HepG2 (cell line): ENCODE results near the gene PDXDC1. TPM values are rescaled to one million over a fixed set of nuclear protein-coding genes. Genes with fewer than 3 reads are reported as not detected.

ENCODE experiments used
- BORCS8-MEF2B ChIP-seq: sonication (generic); formaldehyde crosslinking; IDR thresholded peaks from 2 replicates; pipeline ENCODE4 v1.8.0; 2022; ENCODE audit warnings: mild to moderate bottlenecking, missing genetic modification reagents
- CEBPB ChIP-seq: IDR thresholded peaks from 2 replicates; pipeline ENCODE4 v1.6.1; 2011; ENCODE audit warnings: low read depth, low read length, improper control_type of control experiment, borderline replicate concordance
- FOSL2 ChIP-seq: sonication (generic); formaldehyde crosslinking; IDR thresholded peaks from 2 replicates; pipeline ENCODE4 v1.4.0; 2020; ENCODE audit warnings: missing genetic modification reagents
- HOXA3 ChIP-seq: sonication (generic); formaldehyde crosslinking; IDR thresholded peaks from 2 replicates; pipeline ENCODE4 v1.5.0; 2020; ENCODE audit warnings: missing genetic modification reagents
- IKZF4 ChIP-seq: sonication (generic); formaldehyde crosslinking; IDR thresholded peaks from 2 replicates; pipeline ENCODE4 v1.5.1; 2020; ENCODE audit warnings: borderline replicate concordance, mild to moderate bottlenecking, low read depth, missing genetic modification reagents; ENCODE audit errors: not compliant biosample characterization
- MTF2 ChIP-seq: sonication (generic); formaldehyde crosslinking; IDR thresholded peaks from 2 replicates; pipeline ENCODE4 v1.5.0; 2020; ENCODE audit warnings: missing genetic modification reagents, borderline replicate concordance
- NR2F1 ChIP-seq, 2 experiments: fragments of 450-650 bp in 1 of 2; formaldehyde crosslinking in 1 of 2; IDR thresholded peaks; 2 replicates each; pipeline versions ENCODE4 v1.5.0 to v1.6.1; 2016 to 2020; ENCODE audit warnings: mild to moderate bottlenecking in 1 of 2, missing compliant biosample characterization in 1 of 2, missing genetic modification reagents in 1 of 2, moderate library complexity in 1 of 2
- NR2F6 ChIP-seq, 2 experiments: IDR thresholded peaks; 2 replicates each; pipeline ENCODE4 v1.6.1; 2016; ENCODE audit warnings: antibody characterized with exemption in 1 of 2, mild to moderate bottlenecking in 1 of 2
- SMYD3 ChIP-seq: sonication (generic); formaldehyde crosslinking; IDR thresholded peaks from 2 replicates; pipeline ENCODE4 v1.8.1; 2023; ENCODE audit warnings: mild to moderate bottlenecking, missing genetic modification reagents
- TBX3 ChIP-seq: fragments of 450-650 bp; IDR thresholded peaks from 2 replicates; pipeline ENCODE4 v1.6.1; 2017; ENCODE audit warnings: antibody characterized with exemption, mild to moderate bottlenecking, inconsistent platforms, borderline replicate concordance
- ZBTB20 ChIP-seq: sonication (generic); formaldehyde crosslinking; IDR thresholded peaks from 2 replicates; pipeline ENCODE4 v1.8.1; 2023; ENCODE audit warnings: missing genetic modification reagents, low read depth, mild to moderate bottlenecking, borderline replicate concordance
- ZNF552 ChIP-seq: sonication (generic); formaldehyde crosslinking; IDR thresholded peaks from 2 replicates; pipeline ENCODE4 v1.9.0; 2022; ENCODE audit warnings: missing genetic modification reagents, mild to moderate bottlenecking, borderline replicate concordance
- ZNF577 ChIP-seq: sonication (generic); formaldehyde crosslinking; IDR thresholded peaks from 2 replicates; pipeline ENCODE4 v1.4.0; 2020; ENCODE audit warnings: mild to moderate bottlenecking, low read depth, missing genetic modification reagents, borderline replicate concordance
- ZNF619 ChIP-seq: sonication (generic); formaldehyde crosslinking; IDR thresholded peaks from 2 replicates; pipeline ENCODE4 v1.4.0; 2020; ENCODE audit warnings: mild to moderate bottlenecking, missing genetic modification reagents
- ZNF768 ChIP-seq: sonication (generic); formaldehyde crosslinking; IDR thresholded peaks from 2 replicates; pipeline ENCODE4 v1.4.0; 2020; ENCODE audit warnings: missing genetic modification reagents
- ZNF773 ChIP-seq: sonication (generic); formaldehyde crosslinking; IDR thresholded peaks from 2 replicates; pipeline ENCODE4 v1.4.0; 2020; ENCODE audit warnings: missing genetic modification reagents, borderline replicate concordance
- polyA plus RNA-seq, 8 experiments: library from polyadenylated mRNA; depleted of rRNA in 3 of 8; stranded (reverse) in 7 of 8; unstranded in 1 of 8; fragments of >200 nt; fragmentation: Illumina TruSeq in 4 of 8; extraction: Trizol in 4 of 8; gene quantifications; 2 replicates each; pipeline versions ENCODE4 v1.2.1 to v1.2.3, GENCODE V29; 2011 to 2016; ENCODE audit warnings: low read depth in 4 of 8, missing spikeins in 1 of 8, mixed read lengths in 1 of 8; ENCODE audit not compliant: insufficient read depth in 1 of 8
- total RNA-seq, 5 experiments: library from RNA; depleted of rRNA; stranded (reverse); fragments of >200 nt; fragmentation: Illumina TruSeq; extraction: Trizol; gene quantifications; 2 replicates each; pipeline ENCODE4 v1.2.3, GENCODE V29; 2016; ENCODE audit warnings: low read depth in 1 of 5
- TF ChIP-seq, protein P1 (sequence below): IDR thresholded peaks from 2 replicates; pipeline ENCODE4 v1.6.1; 2012; ENCODE audit warnings: low read length, improper control_type of control experiment
- TF ChIP-seq, protein P2 (sequence below): IDR thresholded peaks from 2 replicates; pipeline ENCODE4 v1.6.1; 2018; ENCODE audit warnings: missing genetic modification reagents, mild to moderate bottlenecking, missing compliant biosample characterization
- TF ChIP-seq, protein P3 (sequence below): sonication (generic); formaldehyde crosslinking; IDR thresholded peaks from 2 replicates; pipeline ENCODE4 v1.4.0; 2020; ENCODE audit warnings: missing genetic modification reagents
- TF ChIP-seq, protein P4 (sequence below): sonication (generic); formaldehyde crosslinking; conservative IDR thresholded peaks from 2 replicates; pipeline ENCODE4 v1.5.0; 2020; ENCODE audit warnings: missing genetic modification reagents

Gene PDXDC1
- total and polyA plus RNA-seq, 2 of the 13 experiments (the other 11 are each of a cell fraction or from before 2014, with no cell fraction given), result 133 to 169 TPM

DNA sequence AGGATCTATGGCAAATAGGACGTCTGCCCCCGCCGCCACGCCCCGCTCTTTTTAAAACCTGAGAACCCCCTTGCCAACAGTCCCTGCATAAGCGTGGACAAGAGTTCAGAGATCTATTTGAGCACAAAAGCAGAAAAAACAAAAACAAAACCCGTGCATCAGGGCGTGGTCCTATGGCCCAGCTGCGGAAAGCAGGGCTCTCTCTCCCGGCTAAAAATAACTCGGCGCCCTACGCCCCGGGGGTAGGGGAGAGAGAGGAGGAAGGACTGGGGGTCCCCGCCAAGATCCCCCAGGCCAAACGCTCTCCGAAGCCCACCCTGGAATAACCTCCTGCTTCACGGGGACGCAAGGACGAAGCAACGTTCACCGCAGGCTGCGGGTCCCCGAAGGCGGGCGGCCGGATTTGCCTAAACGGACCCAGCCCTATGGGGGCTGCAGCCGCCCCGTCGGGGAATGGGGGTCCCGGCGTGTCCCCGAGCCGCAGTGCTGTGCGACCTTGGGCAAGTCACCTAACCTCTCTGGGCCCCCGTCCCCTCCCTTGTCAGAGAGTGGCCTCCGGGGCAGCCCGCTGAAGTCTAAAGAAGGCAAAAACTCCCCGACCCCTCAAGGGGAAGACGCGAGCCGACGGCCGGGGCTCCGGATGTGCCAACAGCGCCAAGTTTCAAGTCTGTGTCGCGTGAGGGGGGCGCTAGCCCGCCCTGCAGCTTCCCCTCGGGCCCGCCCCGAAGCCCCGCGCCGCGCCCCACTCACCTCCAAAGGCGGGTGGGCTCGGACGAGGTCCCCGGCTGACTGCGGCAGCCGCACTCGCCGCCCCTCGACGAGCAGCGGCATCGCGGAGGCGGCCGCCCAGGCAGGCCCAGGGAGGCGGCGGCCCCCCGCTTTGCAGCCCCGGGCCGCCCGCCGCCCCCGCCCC is 80.6 kb downstream of the PDXDC1 start (continued):
- TF ChIP-seq, protein P1, sequence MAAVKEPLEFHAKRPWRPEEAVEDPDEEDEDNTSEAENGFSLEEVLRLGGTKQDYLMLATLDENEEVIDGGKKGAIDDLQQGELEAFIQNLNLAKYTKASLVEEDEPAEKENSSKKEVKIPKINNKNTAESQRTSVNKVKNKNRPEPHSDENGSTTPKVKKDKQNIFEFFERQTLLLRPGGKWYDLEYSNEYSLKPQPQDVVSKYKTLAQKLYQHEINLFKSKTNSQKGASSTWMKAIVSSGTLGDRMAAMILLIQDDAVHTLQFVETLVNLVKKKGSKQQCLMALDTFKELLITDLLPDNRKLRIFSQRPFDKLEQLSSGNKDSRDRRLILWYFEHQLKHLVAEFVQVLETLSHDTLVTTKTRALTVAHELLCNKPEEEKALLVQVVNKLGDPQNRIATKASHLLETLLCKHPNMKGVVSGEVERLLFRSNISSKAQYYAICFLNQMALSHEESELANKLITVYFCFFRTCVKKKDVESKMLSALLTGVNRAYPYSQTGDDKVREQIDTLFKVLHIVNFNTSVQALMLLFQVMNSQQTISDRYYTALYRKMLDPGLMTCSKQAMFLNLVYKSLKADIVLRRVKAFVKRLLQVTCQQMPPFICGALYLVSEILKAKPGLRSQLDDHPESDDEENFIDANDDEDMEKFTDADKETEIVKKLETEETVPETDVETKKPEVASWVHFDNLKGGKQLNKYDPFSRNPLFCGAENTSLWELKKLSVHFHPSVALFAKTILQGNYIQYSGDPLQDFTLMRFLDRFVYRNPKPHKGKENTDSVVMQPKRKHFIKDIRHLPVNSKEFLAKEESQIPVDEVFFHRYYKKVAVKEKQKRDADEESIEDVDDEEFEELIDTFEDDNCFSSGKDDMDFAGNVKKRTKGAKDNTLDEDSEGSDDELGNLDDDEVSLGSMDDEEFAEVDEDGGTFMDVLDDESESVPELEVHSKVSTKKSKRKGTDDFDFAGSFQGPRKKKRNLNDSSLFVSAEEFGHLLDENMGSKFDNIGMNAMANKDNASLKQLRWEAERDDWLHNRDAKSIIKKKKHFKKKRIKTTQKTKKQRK, result no peak
- TF ChIP-seq, protein P2, sequence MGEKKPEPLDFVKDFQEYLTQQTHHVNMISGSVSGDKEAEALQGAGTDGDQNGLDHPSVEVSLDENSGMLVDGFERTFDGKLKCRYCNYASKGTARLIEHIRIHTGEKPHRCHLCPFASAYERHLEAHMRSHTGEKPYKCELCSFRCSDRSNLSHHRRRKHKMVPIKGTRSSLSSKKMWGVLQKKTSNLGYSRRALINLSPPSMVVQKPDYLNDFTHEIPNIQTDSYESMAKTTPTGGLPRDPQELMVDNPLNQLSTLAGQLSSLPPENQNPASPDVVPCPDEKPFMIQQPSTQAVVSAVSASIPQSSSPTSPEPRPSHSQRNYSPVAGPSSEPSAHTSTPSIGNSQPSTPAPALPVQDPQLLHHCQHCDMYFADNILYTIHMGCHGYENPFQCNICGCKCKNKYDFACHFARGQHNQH, result peak; percentile 23; the same call in 1 of the 2 replicates
- TF ChIP-seq CEBPB (no peak), ZNF768 (CRISPR knock-in tag) (peak; percentile 100), SMYD3 (CRISPR knock-in tag) (no peak), ZNF552 (CRISPR knock-in tag) (peak; percentile 54), TBX3 (no peak), ZNF619 (CRISPR knock-in tag) (peak; percentile 74; the same call in 1 of the 2 replicates), FOSL2 (CRISPR knock-in tag) (no peak), ZNF773 (CRISPR knock-in tag) (no peak; the same call in 1 of the 2 replicates), NR2F1 (CRISPR knock-in tag; IDR thresholded peaks at IDR 0.05) (no peak), IKZF4 (CRISPR knock-in tag) (peak; percentile 23), MTF2 (CRISPR knock-in tag) (no peak), ZBTB20 (CRISPR knock-in tag) (peak; percentile 11; the same call in 1 of the 2 replicates), HOXA3 (CRISPR knock-in tag) (no peak), BORCS8-MEF2B (no peak), NR2F6 (IDR thresholded peaks at IDR 0.05) (no peak), NR2F6 (CRISPR knock-in tag; IDR thresholded peaks at IDR 0.05) (no peak), ZNF577 (no peak)
- TF ChIP-seq, protein P3, sequence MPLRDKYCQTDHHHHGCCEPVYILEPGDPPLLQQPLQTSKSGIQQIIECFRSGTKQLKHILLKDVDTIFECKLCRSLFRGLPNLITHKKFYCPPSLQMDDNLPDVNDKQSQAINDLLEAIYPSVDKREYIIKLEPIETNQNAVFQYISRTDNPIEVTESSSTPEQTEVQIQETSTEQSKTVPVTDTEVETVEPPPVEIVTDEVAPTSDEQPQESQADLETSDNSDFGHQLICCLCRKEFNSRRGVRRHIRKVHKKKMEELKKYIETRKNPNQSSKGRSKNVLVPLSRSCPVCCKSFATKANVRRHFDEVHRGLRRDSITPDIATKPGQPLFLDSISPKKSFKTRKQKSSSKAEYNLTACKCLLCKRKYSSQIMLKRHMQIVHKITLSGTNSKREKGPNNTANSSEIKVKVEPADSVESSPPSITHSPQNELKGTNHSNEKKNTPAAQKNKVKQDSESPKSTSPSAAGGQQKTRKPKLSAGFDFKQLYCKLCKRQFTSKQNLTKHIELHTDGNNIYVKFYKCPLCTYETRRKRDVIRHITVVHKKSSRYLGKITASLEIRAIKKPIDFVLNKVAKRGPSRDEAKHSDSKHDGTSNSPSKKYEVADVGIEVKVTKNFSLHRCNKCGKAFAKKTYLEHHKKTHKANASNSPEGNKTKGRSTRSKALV, result no peak
- TF ChIP-seq, protein P4, sequence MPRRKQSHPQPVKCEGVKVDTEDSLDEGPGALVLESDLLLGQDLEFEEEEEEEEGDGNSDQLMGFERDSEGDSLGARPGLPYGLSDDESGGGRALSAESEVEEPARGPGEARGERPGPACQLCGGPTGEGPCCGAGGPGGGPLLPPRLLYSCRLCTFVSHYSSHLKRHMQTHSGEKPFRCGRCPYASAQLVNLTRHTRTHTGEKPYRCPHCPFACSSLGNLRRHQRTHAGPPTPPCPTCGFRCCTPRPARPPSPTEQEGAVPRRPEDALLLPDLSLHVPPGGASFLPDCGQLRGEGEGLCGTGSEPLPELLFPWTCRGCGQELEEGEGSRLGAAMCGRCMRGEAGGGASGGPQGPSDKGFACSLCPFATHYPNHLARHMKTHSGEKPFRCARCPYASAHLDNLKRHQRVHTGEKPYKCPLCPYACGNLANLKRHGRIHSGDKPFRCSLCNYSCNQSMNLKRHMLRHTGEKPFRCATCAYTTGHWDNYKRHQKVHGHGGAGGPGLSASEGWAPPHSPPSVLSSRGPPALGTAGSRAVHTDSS (CRISPR knock-in tag), result peak; percentile 37; the same call in 1 of the 2 replicates
